Ovary (tissue), 3 donors: ENCODE measurements around the gene ERRFI1.

Experiments
- CTCF ChIP-seq, 3 donors: fragments of 450-650 bp in 2 of 3; fragments of 200-600 bp in 1 of 3; IDR thresholded peaks; one replicate each; pipeline versions ENCODE4 v1.5.1 to v1.8.0; 2016 to 2022; ENCODE audit warnings: antibody characterized with exemption in 3 of 3, mild to moderate bottlenecking in 1 of 3
- EP300 ChIP-seq: sonication (generic); formaldehyde crosslinking; IDR thresholded peaks from one replicate; pipeline ENCODE4 v1.6.1; 2017; ENCODE audit warnings: antibody characterized with exemption
- POLR2A ChIP-seq: fragments of 450-650 bp; IDR thresholded peaks from one replicate; pipeline ENCODE4 v1.6.1; 2017; ENCODE audit warnings: antibody characterized with exemption, mild to moderate bottlenecking, moderate library complexity
- donor health status: DM: no; HTN: no; CAD: no.

DNA sequence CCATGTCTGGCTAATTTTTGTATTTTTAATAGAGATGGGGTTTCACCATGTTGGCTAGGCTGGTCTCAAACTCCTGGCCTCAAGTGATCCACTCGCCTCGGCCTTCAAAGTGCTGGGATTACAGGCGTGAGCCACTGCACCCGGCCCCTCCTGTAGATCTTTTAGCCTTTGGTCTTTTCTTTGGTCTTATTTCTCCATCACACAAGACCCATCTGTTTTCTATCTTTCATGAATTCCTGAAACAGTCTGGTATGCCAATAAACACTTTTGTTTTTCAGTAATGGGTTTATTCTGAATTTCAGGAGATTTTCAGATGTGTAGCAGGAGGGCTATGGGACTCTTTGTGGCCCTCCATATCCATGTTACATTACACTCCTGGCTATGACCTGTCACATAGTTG is 23.2 kb downstream of the ERRFI1 start:
- TF ChIP-seq POLR2A (no peak), CTCF (IDR thresholded peaks at IDR 0.05) (no peak), EP300 (no peak)
